Kidney (tissue), 14 donors: ENCODE data around the gene HCFC1. TPM values are rescaled to one million over a fixed set of nuclear protein-coding genes. Genes with fewer than 3 reads are reported as not detected.

ENCODE experiments used
- DNase-seq, 5 donors: peaks; one replicate each; pipeline ENCODE4 v3.0.0-alpha.2; 2013 to 2020
- FAIRE-seq: peaks from 2 replicates; lab custom pipeline; 2012; peaks lifted over from hg19 to GRCh38; lab: Jason Lieb, UNC
- H3K27ac ChIP-seq, 2 donors: one replicate each; pipeline ENCODE4 v1.7.0; 2013; ENCODE audit warnings: low read depth in 2 of 2, low read length in 2 of 2, inconsistent platforms in 1 of 2
- H3K27me3 ChIP-seq: one replicate; pipeline ENCODE4 v1.7.1; 2013; ENCODE audit warnings: low read length, inconsistent platforms; ENCODE audit not compliant: control insufficient read depth, insufficient read depth
- H3K36me3 ChIP-seq, 3 donors: one replicate each; pipeline versions ENCODE4 v1.7.0 to v1.7.1; 2013; ENCODE audit warnings: low read length in 3 of 3, control low read depth in 1 of 3, inconsistent platforms in 1 of 3; ENCODE audit not compliant: insufficient read depth in 3 of 3, control insufficient read depth in 2 of 3
- H3K4me1 ChIP-seq, 3 donors: one replicate each; pipeline versions ENCODE4 v1.7.0 to v1.7.1; 2013; ENCODE audit warnings: low read length in 3 of 3, inconsistent platforms in 1 of 3, low read depth in 1 of 3; ENCODE audit not compliant: control insufficient read depth in 2 of 3, insufficient read depth in 2 of 3
- H3K4me3 ChIP-seq, 3 donors: one replicate each; pipeline versions ENCODE4 v1.7.0 to v1.8.1; 2013; ENCODE audit warnings: low read length in 3 of 3, control low read depth in 1 of 3, inconsistent platforms in 1 of 3
- H3K9ac ChIP-seq, 3 donors: one replicate each; pipeline versions ENCODE4 v1.7.0 to v1.7.1; 2013; ENCODE audit warnings: low read length in 3 of 3, control low read depth in 1 of 3, inconsistent platforms in 1 of 3
- H3K9me3 ChIP-seq, 3 donors: one replicate each; pipeline versions ENCODE4 v1.7.0 to v1.7.1; 2013; ENCODE audit warnings: low read length in 3 of 3, control low read depth in 1 of 3, inconsistent platforms in 1 of 3; ENCODE audit not compliant: control insufficient read depth in 2 of 3, insufficient read depth in 1 of 3
- CTCF ChIP-seq: IDR thresholded peaks from 3 replicates; pipeline ENCODE4 v1.5.1; 2012; ENCODE audit warnings: mild to moderate bottlenecking, moderate library complexity, borderline replicate concordance; ENCODE audit not compliant: insufficient read depth; ENCODE audit errors: extremely low read depth
- intact Hi-C: fragments of 100-400 bp; cut with DNase I; formaldehyde crosslinking; loops from one replicate; pipeline ENCODE4 v1.11.1; 2022
- polyA plus RNA-seq: library from polyadenylated mRNA; stranded (reverse); fragments of 350-450 nt; fragmentation: Illumina TruSeq; extraction: RNeasy Lipid Tissue Mini Kit (QIAGEN cat#74804); gene quantifications from one replicate; pipeline ENCODE4 v1.2.3, GENCODE V29; 2014; ENCODE audit warnings: low read depth, low replicate concordance; ENCODE audit not compliant: insufficient read depth
- total RNA-seq: library from RNA; stranded (reverse); fragmentation: NEBNext Ultra II Directional; extraction: Animal tissue kit (Norgen Biotek cat#: 25700); gene quantifications from one replicate; pipeline ENCODE4 v1.2.1, GENCODE V29; 2021
- donor health status: control.
- donor health status: control.
- donor health status: control.
- donor health status: control.
- donor health status: control.
- donor health status: DM: yes; HTN: yes; CAD: no.
- donor health status: Normal renal cell carcinoma (clear cell type).

The HCFC1 gene
- total and polyA plus RNA-seq, 2 donors from 2014 or later, result 13.5 to 54.6 TPM

- Histone ChIP-seq H3K9ac (no peak overlapping the region), H3K4me1 (peaks cover 0 to 8% (median 0%) of the 10 kb centered on the region in 3 donors), H3K9me3 (no peaks in the 10 kb centered on the region), H3K27ac (peak overlapping the region in 1 of 2 donors; percentile 60), H3K27me3 (no peaks in the 10 kb centered on the region), H3K36me3 (no peaks in the 10 kb centered on the region), H3K4me3 (no peak overlapping the region)
- no peak for TF ChIP-seq CTCF
- intact Hi-C loops, result no loop called here
- DNase-seq (peak in 2 of 5 donors; percentile 43 to 78), FAIRE-seq (no peak)
These were observed 68.2 kb downstream of the HCFC1 start for GRCh38 chrX:153903238-153903980.

DNA sequence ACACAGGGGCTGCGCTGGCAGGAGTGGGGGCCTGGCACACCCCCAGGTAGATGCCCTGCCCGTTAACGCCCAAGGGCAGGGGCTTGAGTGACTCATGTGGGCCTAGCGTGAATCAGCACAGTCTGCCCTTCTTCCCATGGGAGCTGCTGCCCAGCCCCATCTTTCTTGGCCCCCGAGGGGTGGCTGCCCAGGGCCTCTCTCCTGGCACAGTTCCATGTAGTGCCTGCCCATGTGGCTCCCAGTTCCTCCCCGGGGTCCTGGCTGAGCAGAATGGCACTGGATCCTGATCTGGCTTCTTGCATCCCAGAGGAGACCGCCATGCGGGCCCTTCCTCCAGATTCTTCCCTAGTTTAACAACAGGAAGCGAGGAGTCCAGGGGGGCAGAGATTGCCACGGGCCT lies 69.2 kb downstream of the HCFC1 start:
- DNase-seq, result peak in 1 of 5 donors; percentile 33
- H3K36me3 ChIP-seq, result no peaks in the 10 kb centered on the region
- H3K9me3 ChIP-seq, result no peaks in the 10 kb centered on the region
- peaks cover 0 to 8% (median 0%) of the 10 kb centered on the region in 3 donors for H3K4me1 ChIP-seq
- no peak for TF ChIP-seq CTCF
- H3K9ac ChIP-seq, result no peak overlapping the region
- H3K27me3 ChIP-seq, result no peaks in the 10 kb centered on the region
- H3K4me3 ChIP-seq, result no peak overlapping the region
- no peak overlapping the region for H3K27ac ChIP-seq
- FAIRE-seq, result no peak
- intact Hi-C loops, result no loop called here

DNA sequence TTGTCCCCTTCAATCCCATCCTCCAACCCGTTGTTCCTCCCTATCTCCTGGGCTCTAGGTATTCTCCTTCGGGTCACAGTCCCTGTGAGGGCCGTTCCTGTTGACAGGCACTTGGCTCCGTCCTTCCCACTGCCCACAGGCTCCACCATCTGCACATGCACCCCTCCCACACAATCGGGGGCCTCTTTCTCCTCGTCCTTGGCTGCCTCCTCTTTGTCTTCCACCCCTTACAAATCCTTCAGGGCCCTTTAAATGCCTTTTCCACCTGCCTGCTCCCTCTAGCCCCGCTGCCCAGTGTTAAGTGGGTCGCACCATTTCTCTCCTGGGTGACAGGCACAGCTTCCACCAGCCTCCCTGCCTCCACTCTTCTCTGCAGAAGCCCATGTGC lies 69.9 kb downstream of the HCFC1 start:
- TF ChIP-seq CTCF, result no peak
- no peak overlapping the region for H3K4me3 ChIP-seq
- H3K9me3 ChIP-seq, result no peaks in the 10 kb centered on the region
- no peaks in the 10 kb centered on the region for H3K36me3 ChIP-seq
- H3K9ac ChIP-seq, result no peak overlapping the region
- no peaks in the 10 kb centered on the region for H3K27me3 ChIP-seq
- FAIRE-seq (no peak), DNase-seq (peak in 1 of 5 donors; percentile 30)
- no peak overlapping the region for H3K27ac ChIP-seq
- intact Hi-C loops, result no loop called here
- H3K4me1 ChIP-seq, result peaks cover 0 to 8% (median 0%) of the 10 kb centered on the region in 3 donors
